ENCODE data around the gene GIMAP7.

GRCh38 chr7:150479023-150479716, 35.5 kb upstream of the GIMAP7 start:
- TF ChIP-seq FOXM1 (IDR thresholded peaks at IDR 0.05; ENCODE audit: low read depth) = no peak
- no peak for TF ChIP-seq CTCF (IDR thresholded peaks at IDR 0.05)
- TF ChIP-seq TAF1 (IDR thresholded peaks at IDR 0.05; ENCODE audit: borderline replicate concordance, low read depth, low read length) = no peak

All from SK-N-SH (cell line).